GM12872 (cell line): ENCODE measurements around the gene OR6V1.

Source experiments
- TF ChIP-seq, protein P1 (sequence below): IDR thresholded peaks from 3 replicates; pipeline ENCODE4 v1.5.1; 2011; ENCODE audit warnings: low read depth, mild to moderate bottlenecking, low read length, moderate library complexity; ENCODE audit not compliant: insufficient read depth

Gene OR6V1

DNA sequence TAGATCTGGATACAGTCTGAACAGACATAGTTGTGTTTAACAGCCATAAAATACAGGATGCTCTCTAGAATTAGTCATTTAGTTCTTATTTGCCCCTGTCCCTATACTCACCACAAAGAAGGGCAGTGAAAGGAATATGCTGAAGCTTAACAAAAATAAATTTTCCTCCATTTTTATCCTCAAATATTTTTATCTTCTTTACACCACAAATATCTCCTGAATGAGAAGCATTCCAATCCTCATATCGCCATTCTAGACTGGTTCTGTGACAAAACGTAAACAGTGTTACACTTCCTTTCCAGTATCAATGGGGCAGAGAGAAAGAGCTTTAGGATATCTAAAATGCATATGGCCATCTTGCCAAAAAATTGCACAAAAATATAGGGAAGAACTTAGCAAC is 26.8 kb upstream of the OR6V1 start:
- TF ChIP-seq, protein P1, sequence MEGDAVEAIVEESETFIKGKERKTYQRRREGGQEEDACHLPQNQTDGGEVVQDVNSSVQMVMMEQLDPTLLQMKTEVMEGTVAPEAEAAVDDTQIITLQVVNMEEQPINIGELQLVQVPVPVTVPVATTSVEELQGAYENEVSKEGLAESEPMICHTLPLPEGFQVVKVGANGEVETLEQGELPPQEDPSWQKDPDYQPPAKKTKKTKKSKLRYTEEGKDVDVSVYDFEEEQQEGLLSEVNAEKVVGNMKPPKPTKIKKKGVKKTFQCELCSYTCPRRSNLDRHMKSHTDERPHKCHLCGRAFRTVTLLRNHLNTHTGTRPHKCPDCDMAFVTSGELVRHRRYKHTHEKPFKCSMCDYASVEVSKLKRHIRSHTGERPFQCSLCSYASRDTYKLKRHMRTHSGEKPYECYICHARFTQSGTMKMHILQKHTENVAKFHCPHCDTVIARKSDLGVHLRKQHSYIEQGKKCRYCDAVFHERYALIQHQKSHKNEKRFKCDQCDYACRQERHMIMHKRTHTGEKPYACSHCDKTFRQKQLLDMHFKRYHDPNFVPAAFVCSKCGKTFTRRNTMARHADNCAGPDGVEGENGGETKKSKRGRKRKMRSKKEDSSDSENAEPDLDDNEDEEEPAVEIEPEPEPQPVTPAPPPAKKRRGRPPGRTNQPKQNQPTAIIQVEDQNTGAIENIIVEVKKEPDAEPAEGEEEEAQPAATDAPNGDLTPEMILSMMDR = no peak

DNA sequence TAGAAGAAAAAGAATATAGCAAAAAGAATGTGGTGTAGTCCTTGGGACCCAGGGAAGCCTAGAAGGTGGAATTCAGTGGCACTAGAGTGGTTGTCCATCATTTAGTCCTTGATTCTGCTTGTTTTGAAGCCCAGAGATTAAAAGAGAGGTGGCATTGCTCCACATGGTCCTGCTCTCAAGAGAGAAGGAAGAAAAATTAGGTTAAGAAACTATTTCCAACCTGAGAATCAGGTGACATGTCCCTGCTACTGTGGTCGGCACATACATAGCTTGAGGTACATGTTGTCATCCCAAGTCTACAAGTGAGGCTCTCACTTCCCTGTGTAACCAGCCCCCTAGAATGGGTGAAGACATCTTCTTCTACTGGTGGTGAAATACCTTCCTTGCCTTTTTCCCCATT is 25.1 kb upstream of the OR6V1 start, which contains the start of gene OR9A2:
OR9A2 (minus strand) TSS at position 101 of the 400 bp plus-strand sequence; CDS start at position 101, 0 bp downstream.
- TF ChIP-seq, protein P1 = no peak

DNA sequence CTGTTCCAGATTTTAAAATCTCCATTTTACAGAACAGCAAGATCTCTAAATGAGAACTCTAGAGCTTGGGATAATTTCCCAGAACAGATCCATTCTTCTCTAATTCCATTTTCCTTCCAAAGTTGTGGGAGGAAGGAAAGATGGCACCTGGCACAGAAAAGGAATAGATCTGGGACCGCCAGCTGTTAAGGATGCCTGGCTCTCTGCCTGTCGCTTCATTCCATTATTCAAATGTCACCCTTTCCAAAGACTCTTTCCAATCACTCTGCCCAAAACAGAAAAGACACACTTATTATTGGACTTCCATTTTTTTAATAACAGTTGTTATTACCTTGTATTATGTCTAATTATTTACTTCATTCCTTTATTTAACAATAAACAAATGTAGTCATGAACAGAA is 24.5 kb upstream of the OR6V1 start:
- TF ChIP-seq, protein P1 = no peak

DNA sequence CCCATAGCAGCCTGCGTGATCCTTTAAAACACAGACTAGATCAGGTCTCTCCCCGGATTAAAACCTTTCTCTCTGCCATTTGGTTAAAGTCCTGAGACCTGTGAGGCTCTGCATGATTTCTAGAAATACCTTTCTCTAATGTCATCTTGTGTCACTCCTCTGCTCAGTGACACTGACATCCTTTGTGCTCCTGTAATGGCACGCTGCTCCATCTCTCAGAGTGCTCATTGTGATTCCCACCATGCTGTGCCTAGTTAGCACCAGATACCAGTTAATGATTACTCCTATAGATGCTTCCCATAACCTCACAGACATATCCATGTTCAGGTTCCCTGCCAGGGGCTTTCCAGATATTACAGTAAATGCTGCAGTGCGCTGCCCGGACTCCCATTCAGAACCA is 13.5 kb upstream of the OR6V1 start:
- TF ChIP-seq, protein P1 = no peak

DNA sequence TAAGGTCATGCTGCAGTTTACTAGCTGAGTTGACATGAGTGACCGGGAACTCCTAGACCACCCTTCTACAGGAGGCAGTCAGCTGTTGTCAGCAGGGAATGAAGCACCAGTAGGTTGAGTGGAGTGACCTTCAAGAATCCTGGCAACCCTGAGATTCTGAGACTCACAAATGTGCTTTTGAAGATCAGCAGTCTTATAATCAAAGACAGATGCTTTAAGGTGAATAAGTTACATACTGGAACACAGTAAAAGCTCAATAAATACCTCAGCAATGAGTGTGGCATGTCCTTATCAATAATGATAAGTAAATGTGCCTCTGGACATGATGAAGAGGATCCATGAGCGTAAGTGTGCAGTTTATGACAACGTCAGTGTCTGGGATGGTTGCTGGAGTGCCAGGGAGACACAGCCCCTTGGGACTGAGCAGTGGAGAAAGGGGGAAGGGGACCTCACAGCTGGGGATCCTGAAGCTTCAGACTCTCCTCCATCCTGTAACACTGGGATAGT is 11.9 kb upstream of the OR6V1 start:
- TF ChIP-seq, protein P1 = no peak

DNA sequence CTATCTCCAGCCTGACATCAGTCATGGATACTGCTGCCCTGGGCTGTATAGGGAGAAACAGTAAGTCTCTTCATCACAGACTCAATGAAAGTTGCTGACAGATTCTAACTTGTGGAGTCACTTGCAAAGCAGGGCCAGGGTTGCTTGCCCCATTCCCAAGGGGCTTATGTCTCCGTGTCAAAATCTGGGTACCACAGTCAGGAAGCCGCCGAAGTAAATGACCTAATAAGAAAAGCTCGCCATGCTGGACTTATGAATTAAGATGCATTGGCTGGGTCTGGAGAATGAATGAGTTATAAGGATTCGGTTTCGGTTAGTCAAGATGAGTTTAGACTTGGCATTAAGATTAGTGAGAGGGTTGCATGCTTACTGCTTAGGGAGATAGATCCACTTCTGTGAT is 10.8 kb upstream of the OR6V1 start:
- TF ChIP-seq, protein P1 = no peak

DNA sequence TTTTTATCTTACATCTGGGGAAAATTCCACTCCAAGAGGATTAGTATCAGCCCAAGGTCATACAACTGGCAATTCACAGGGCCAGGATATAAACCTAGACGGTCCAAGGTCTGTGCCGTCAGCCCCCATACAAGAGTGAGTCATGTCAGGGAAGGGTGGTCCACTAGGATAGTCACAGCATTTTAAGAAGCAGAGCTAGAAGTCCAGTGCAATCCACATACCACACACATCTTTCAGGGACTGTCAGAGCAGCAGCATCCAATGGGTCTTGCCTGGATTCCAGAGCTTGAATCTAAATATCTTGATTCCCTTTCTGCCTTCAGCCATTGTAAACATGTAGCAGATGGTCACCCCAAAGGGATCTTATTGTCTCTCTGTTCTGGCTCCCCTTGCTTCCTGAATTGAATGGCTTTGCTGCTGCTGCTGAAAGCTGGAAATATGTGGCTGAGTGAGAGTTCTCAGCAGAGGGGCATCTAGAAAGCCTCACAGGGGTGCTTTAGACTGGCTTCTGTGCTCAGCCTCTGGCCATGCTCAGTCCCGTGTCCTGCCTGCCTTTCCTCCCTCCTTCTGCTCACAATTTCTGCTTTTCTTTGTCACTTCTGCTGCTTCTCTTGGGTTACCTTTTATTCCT is 9.9 kb upstream of the OR6V1 start:
- TF ChIP-seq, protein P1 = no peak
